SK-N-SH (cell line): ENCODE results near the gene FAM241A.

Experiments used
- NRF1 ChIP-seq: IDR thresholded peaks from 2 replicates; pipeline ENCODE4 v1.6.1; 2012; ENCODE audit warnings: low read depth, mild to moderate bottlenecking, low read length
- POLR2AphosphoS5 ChIP-seq: IDR thresholded peaks from 2 replicates; pipeline ENCODE4 v1.6.1; 2012; ENCODE audit warnings: low read depth, low read length
- RAD21 ChIP-seq: IDR thresholded peaks from 2 replicates; pipeline ENCODE4 v1.6.1; 2012; ENCODE audit warnings: mild to moderate bottlenecking, low read length
- TAF1 ChIP-seq: IDR thresholded peaks from 2 replicates; pipeline ENCODE4 v1.6.1; 2012; ENCODE audit warnings: low read depth, mild to moderate bottlenecking, low read length, moderate library complexity, borderline replicate concordance
- YY1 ChIP-seq: IDR thresholded peaks from 2 replicates; pipeline ENCODE4 v1.4.0; 2012; ENCODE audit warnings: low read depth, mild to moderate bottlenecking
- TF ChIP-seq, protein P1 (sequence below): fragments of 200-600 bp; sonication (generic); IDR thresholded peaks from 2 replicates; pipeline ENCODE4 v1.6.1; 2017; ENCODE audit warnings: antibody characterized with exemption, mild to moderate bottlenecking, moderate library complexity
- TF ChIP-seq, protein P2 (sequence below): IDR thresholded peaks from 2 replicates; pipeline ENCODE4 v1.4.0; 2012; ENCODE audit warnings: low read depth
- TF ChIP-seq, protein P3 (sequence below): IDR thresholded peaks from 2 replicates; pipeline ENCODE4 v1.6.1; 2012; ENCODE audit warnings: mild to moderate bottlenecking, low read depth, low read length, moderate library complexity
- TF ChIP-seq, protein P4 (sequence below): IDR thresholded peaks from 2 replicates; pipeline ENCODE4 v1.4.0; 2012; ENCODE audit warnings: low read depth, borderline replicate concordance
- TF ChIP-seq, protein P5 (sequence below): IDR thresholded peaks from 2 replicates; pipeline ENCODE4 v1.4.0; 2012; ENCODE audit warnings: low read depth, borderline replicate concordance

DNA sequence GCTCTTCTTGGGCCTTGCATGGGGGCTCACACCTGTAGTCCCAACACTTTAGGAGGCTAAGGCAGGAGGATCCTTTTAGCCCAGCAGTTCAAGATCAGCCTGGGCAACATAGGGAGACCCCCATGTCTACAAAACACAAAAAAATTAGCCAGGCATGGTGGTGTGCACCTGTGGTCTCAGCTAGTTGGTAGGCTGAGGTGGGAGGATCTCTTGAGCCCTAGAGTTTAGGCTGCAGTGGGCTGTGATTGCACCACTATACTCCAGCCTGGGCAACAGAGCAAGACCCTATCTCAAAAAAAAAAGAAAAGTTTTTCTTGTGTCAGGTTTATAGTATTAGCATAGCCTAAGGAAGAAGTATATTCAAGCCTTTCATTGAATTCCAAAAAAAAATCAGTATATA lies 30.8 kb upstream of the FAM241A start:
- TF ChIP-seq, protein P1, sequence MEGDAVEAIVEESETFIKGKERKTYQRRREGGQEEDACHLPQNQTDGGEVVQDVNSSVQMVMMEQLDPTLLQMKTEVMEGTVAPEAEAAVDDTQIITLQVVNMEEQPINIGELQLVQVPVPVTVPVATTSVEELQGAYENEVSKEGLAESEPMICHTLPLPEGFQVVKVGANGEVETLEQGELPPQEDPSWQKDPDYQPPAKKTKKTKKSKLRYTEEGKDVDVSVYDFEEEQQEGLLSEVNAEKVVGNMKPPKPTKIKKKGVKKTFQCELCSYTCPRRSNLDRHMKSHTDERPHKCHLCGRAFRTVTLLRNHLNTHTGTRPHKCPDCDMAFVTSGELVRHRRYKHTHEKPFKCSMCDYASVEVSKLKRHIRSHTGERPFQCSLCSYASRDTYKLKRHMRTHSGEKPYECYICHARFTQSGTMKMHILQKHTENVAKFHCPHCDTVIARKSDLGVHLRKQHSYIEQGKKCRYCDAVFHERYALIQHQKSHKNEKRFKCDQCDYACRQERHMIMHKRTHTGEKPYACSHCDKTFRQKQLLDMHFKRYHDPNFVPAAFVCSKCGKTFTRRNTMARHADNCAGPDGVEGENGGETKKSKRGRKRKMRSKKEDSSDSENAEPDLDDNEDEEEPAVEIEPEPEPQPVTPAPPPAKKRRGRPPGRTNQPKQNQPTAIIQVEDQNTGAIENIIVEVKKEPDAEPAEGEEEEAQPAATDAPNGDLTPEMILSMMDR: no peak
- TF ChIP-seq POLR2AphosphoS5: no peak
- TF ChIP-seq RAD21: no peak
- TF ChIP-seq YY1: no peak
- TF ChIP-seq, protein P2, sequence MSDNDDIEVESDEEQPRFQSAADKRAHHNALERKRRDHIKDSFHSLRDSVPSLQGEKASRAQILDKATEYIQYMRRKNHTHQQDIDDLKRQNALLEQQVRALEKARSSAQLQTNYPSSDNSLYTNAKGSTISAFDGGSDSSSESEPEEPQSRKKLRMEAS: no peak
- TF ChIP-seq, protein P3, sequence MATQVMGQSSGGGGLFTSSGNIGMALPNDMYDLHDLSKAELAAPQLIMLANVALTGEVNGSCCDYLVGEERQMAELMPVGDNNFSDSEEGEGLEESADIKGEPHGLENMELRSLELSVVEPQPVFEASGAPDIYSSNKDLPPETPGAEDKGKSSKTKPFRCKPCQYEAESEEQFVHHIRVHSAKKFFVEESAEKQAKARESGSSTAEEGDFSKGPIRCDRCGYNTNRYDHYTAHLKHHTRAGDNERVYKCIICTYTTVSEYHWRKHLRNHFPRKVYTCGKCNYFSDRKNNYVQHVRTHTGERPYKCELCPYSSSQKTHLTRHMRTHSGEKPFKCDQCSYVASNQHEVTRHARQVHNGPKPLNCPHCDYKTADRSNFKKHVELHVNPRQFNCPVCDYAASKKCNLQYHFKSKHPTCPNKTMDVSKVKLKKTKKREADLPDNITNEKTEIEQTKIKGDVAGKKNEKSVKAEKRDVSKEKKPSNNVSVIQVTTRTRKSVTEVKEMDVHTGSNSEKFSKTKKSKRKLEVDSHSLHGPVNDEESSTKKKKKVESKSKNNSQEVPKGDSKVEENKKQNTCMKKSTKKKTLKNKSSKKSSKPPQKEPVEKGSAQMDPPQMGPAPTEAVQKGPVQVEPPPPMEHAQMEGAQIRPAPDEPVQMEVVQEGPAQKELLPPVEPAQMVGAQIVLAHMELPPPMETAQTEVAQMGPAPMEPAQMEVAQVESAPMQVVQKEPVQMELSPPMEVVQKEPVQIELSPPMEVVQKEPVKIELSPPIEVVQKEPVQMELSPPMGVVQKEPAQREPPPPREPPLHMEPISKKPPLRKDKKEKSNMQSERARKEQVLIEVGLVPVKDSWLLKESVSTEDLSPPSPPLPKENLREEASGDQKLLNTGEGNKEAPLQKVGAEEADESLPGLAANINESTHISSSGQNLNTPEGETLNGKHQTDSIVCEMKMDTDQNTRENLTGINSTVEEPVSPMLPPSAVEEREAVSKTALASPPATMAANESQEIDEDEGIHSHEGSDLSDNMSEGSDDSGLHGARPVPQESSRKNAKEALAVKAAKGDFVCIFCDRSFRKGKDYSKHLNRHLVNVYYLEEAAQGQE: no peak
- TF ChIP-seq, protein P4, sequence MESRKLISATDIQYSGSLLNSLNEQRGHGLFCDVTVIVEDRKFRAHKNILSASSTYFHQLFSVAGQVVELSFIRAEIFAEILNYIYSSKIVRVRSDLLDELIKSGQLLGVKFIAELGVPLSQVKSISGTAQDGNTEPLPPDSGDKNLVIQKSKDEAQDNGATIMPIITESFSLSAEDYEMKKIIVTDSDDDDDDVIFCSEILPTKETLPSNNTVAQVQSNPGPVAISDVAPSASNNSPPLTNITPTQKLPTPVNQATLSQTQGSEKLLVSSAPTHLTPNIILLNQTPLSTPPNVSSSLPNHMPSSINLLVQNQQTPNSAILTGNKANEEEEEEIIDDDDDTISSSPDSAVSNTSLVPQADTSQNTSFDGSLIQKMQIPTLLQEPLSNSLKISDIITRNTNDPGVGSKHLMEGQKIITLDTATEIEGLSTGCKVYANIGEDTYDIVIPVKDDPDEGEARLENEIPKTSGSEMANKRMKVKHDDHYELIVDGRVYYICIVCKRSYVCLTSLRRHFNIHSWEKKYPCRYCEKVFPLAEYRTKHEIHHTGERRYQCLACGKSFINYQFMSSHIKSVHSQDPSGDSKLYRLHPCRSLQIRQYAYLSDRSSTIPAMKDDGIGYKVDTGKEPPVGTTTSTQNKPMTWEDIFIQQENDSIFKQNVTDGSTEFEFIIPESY: no peak
- TF ChIP-seq, protein P5, sequence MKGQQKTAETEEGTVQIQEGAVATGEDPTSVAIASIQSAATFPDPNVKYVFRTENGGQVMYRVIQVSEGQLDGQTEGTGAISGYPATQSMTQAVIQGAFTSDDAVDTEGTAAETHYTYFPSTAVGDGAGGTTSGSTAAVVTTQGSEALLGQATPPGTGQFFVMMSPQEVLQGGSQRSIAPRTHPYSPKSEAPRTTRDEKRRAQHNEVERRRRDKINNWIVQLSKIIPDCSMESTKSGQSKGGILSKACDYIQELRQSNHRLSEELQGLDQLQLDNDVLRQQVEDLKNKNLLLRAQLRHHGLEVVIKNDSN: no peak
- TF ChIP-seq NRF1: no peak
- TF ChIP-seq TAF1: no peak
